B cell (primary cell): ENCODE data around the gene GPRC5D. TPM values are rescaled to one million over a fixed set of nuclear protein-coding genes. Genes with fewer than 3 reads are reported as not detected.

ENCODE experiments used
- ATAC-seq: fragments of 200-7000 bp; cut with Tn5 transposase; one replicate; pipeline ENCODE4 v1.10.0; 2021; ENCODE audit warnings: low read depth, mild to moderate bottlenecking, moderate number of reproducible peaks, moderate library complexity
- CTCF ChIA-PET: fragments of 350-600 bp; sonication (Branson Sonifier 250); formaldehyde crosslinking; loops from one replicate; lab custom pipeline; 2021; ENCODE audit warnings: antibody characterized with exemption, inconsistent platforms; lab: Charles Lee
- POLR2A ChIA-PET: fragments of 350-600 bp; sonication (Branson Sonifier 250); formaldehyde crosslinking; loops from one replicate; lab custom pipeline; 2021; ENCODE audit warnings: antibody characterized with exemption; lab: Charles Lee
- DNase-seq: peaks from one replicate; pipeline ENCODE4 v3.0.0; 2013
- H2AFZ ChIP-seq: 2 replicates; pipeline ENCODE4 v1.6.1; 2012; ENCODE audit warnings: mild to moderate bottlenecking, low read depth, low read length; ENCODE audit not compliant: insufficient read depth, poor library complexity, severe bottlenecking
- H3K27ac ChIP-seq, 2 donors: 1 replicate in 1 of 2; 2 replicates in 1 of 2; pipeline ENCODE4 v1.5.1; 2012 to 2013; ENCODE audit warnings: low read length in 2 of 2, mild to moderate bottlenecking in 2 of 2, moderate library complexity in 1 of 2
- H3K27me3 ChIP-seq, 4 experiments: fragments of 200-600 bp in 1 of 4; sonication (generic) in 1 of 4; replicated peaks in 1 of 4; 1 replicate in 2 of 4; 2 replicates in 2 of 4; pipeline versions ENCODE4 v1.6.1 to v1.7.0; 2013 to 2016; ENCODE audit warnings: low read length in 3 of 4, mild to moderate bottlenecking in 2 of 4, mixed read lengths in 1 of 4, moderate library complexity in 1 of 4; ENCODE audit not compliant: insufficient read depth in 4 of 4, control insufficient read depth in 3 of 4; ENCODE audit errors: control extremely low read depth in 1 of 4
- H3K36me3 ChIP-seq, 2 experiments: replicated peaks in 1 of 2; 1 replicate in 1 of 2; 2 replicates in 1 of 2; pipeline versions ENCODE4 v1.6.1 to v1.7.1; 2013; ENCODE audit warnings: low read length in 1 of 2; ENCODE audit not compliant: insufficient read depth in 2 of 2, control insufficient read depth in 1 of 2; ENCODE audit errors: control extremely low read depth in 1 of 2, extremely low read depth in 1 of 2
- H3K4me1 ChIP-seq, 2 donors: fragments of 200-600 bp in 1 of 2; sonication (generic) in 1 of 2; 1 replicate in 1 of 2; 2 replicates in 1 of 2; pipeline versions ENCODE4 v1.5.1 to v1.6.1; 2013 to 2017; ENCODE audit warnings: low read length in 2 of 2; ENCODE audit not compliant: control insufficient read depth in 2 of 2, insufficient read depth in 2 of 2
- H3K4me2 ChIP-seq: replicated peaks from 2 replicates; pipeline ENCODE3; 2012; ENCODE audit warnings: mild to moderate bottlenecking, low read depth, low read length; ENCODE audit not compliant: poor library complexity, severe bottlenecking
- H3K4me3 ChIP-seq, 5 experiments: fragments of 200-600 bp in 1 of 5; sonication (generic) in 1 of 5; 1 replicate in 3 of 5; 2 replicates in 2 of 5; pipeline versions ENCODE4 v1.5.1 to v1.7.0; 2011 to 2016; ENCODE audit warnings: low read length in 4 of 5, mild to moderate bottlenecking in 4 of 5, low read depth in 2 of 5, control low read depth in 1 of 5, moderate library complexity in 1 of 5; ENCODE audit not compliant: insufficient read depth in 1 of 5; ENCODE audit errors: control extremely low read depth in 1 of 5, extremely low read depth in 1 of 5
- H3K79me2 ChIP-seq: fragments of 200-600 bp; sonication (generic); one replicate; pipeline ENCODE4 v1.6.0; 2016; ENCODE audit warnings: low read length; ENCODE audit not compliant: control insufficient read depth, insufficient read depth
- H3K9ac ChIP-seq: fragments of 200-600 bp; sonication (generic); 2 replicates; pipeline ENCODE4 v1.6.1; 2017; ENCODE audit warnings: mild to moderate bottlenecking, low read length, moderate library complexity
- H3K9me3 ChIP-seq, 3 donors: one replicate each; pipeline versions ENCODE4 v1.6.1 to v1.7.1; 2013; ENCODE audit warnings: low read length in 2 of 3; ENCODE audit not compliant: control insufficient read depth in 2 of 3, insufficient read depth in 1 of 3; ENCODE audit errors: control extremely low read depth in 1 of 3
- H4K20me1 ChIP-seq: 2 replicates; pipeline ENCODE4 v1.6.0; 2012; ENCODE audit warnings: mild to moderate bottlenecking, low read length; ENCODE audit not compliant: insufficient read depth, control insufficient read depth, poor library complexity, severe bottlenecking
- H3K27ac Mint-ChIP-seq: one replicate; pipeline ENCODE4 v1.8.0; 2021; ENCODE audit warnings: mixed read lengths
- H3K27me3 Mint-ChIP-seq: one replicate; pipeline ENCODE4 v1.8.0; 2021; ENCODE audit warnings: mixed read lengths
- H3K4me1 Mint-ChIP-seq: one replicate; pipeline ENCODE4 v1.8.0; 2021; ENCODE audit warnings: mixed read lengths
- H3K4me3 Mint-ChIP-seq: one replicate; pipeline ENCODE4 v1.8.0; 2021; ENCODE audit warnings: mixed read lengths
- H3K9me3 Mint-ChIP-seq: one replicate; pipeline ENCODE4 v1.8.0; 2022; ENCODE audit warnings: mixed read lengths; ENCODE audit not compliant: insufficient read depth
- CTCF ChIP-seq: fragments of 200-600 bp; IDR thresholded peaks from one replicate; pipeline ENCODE4 v1.8.0; 2022; ENCODE audit warnings: antibody characterized with exemption, mild to moderate bottlenecking
- EZH2 ChIP-seq: IDR thresholded peaks from 2 replicates; pipeline ENCODE4 v1.6.1; 2012; ENCODE audit warnings: borderline replicate concordance, low read depth, mild to moderate bottlenecking, moderate library complexity, low read length; ENCODE audit not compliant: insufficient read depth, poor library complexity, severe bottlenecking
- WGBS: methylation state at CpG from one replicate; pipeline ENCODE4 v1.1.5; 2013; ENCODE audit warnings: missing lambda C conversion rate; ENCODE audit not compliant: insufficient coverage; 5-methylcytosine and 5-hydroxymethylcytosine counted together
- intact Hi-C: fragments of 100-400 bp; cut with micrococcal nuclease; formaldehyde crosslinking; loops from one replicate; pipeline ENCODE4 v1.10.0; 2022
- polyA plus RNA-seq: library from polyadenylated mRNA; depleted of rRNA; stranded (reverse); fragments of >200 nt; gene quantifications from 2 replicates; pipeline ENCODE4 v1.2.3, GENCODE V29; 2012
- total RNA-seq, 2 donors: library from RNA; stranded (reverse); fragments of 120-200 nt in 1 of 2; gene quantifications; 1 replicate in 1 of 2; 2 replicates in 1 of 2; pipeline versions ENCODE4 v1.2.3 to v1.2.4, GENCODE V29; 2013 to 2022

The GPRC5D gene
- total and polyA plus RNA-seq, 2 donors (not counting 1 experiment from before 2014, with no cell fraction given), result 0.47 to 7.7 TPM

- H3K4me3 Mint-ChIP-seq, result peak within 1 kb of the TSS; percentile 90
- Histone ChIP-seq H4K20me1 (no peaks in the 10 kb centered on the region), H3K36me3 (no peaks in the 10 kb centered on the region), H3K79me2 (no peaks in the 10 kb centered on the region), H3K9me3 (no peaks in the 10 kb centered on the region), H3K4me3 (peak within 1 kb of the TSS; percentile 63 to 92 (median 81)), H3K9ac (peak within 1 kb of the TSS; percentile 80), H3K4me2 (peak within 1 kb of the TSS; percentile 98), H3K27me3 (peaks cover 0 to 3% (median 0%) of the 10 kb centered on the region in 4 experiments), H2AFZ (peak within 1 kb of the TSS; percentile 97), H3K4me1 (peaks cover 11 to 20% of the 10 kb centered on the region in 2 donors), H3K27ac (peak within 1 kb of the TSS; percentile 61 to 63)
- ChIA-PET CTCF (no interaction called here), POLR2A (no interaction called here)
- ATAC-seq (peak; percentile 89), DNase-seq (peak; percentile 96)
- peaks cover 29% of the 10 kb centered on the region for H3K4me1 Mint-ChIP-seq
- TF ChIP-seq EZH2, result no peak
- TF ChIP-seq CTCF, result no peak
- no peaks in the 10 kb centered on the region for H3K9me3 Mint-ChIP-seq
- WGBS, result under 1% methylated on average over 66 of the region's 69 CpGs
- H3K27me3 Mint-ChIP-seq, result no peaks in the 10 kb centered on the region
- H3K27ac Mint-ChIP-seq, result peak within 1 kb of the TSS; percentile 80
- intact Hi-C loops, result loop anchor here (1.0 to 5.0 kb wide), 9 partner anchors 44 to 643 kb away; partner anchors contain the start of genes BORCS5, DDX47, EMP1 and FAM234B
These were observed 48.1 kb upstream of the GPRC5D start, which contains the start of gene HEBP1 for GRCh38 chr12:12999959-13000615. TSS of gene HEBP1 (minus strand) at chr12:13000265. CDS start at chr12:13000114, 151 bp downstream.
